ENCODE measurements around the gene ADAM29.
"Not testable (repeated sequence)": the region's sequence is repeated elsewhere in the genome, so short reads cannot be mapped to it uniquely, and the experiment has no call there.

Gene ADAM29

GRCh38 chr4:174972911-174973310 lies 54.8 kb downstream of the ADAM29 start:
- DNase-seq, result no peak

- DNase-seq, result no peak
Measured at GRCh38 chr4:174973336-174973735, 55.2 kb downstream of the ADAM29 start.

GRCh38 chr4:174983128-174983750 lies 65.1 kb downstream of the ADAM29 start:
- no peak for DNase-seq

GRCh38 chr4:174983870-174984269 lies 65.7 kb downstream of the ADAM29 start:
- DNase-seq, result not testable (repeated sequence)

- no peak for DNase-seq
Measured at GRCh38 chr4:174989791-174990190, 71.6 kb downstream of the ADAM29 start.

- DNase-seq, result no peak
Measured at GRCh38 chr4:174993916-174994315, 75.8 kb downstream of the ADAM29 start.

GRCh38 chr4:174996079-174996478 lies 77.9 kb downstream of the ADAM29 start:
- DNase-seq, result no peak

GRCh38 chr4:174999407-174999806 lies 81.2 kb downstream of the ADAM29 start:
- no peak for DNase-seq

- no peak for DNase-seq
Measured at GRCh38 chr4:175017751-175018150, 99.6 kb downstream of the ADAM29 start.

- DNase-seq, result not testable (repeated sequence)
Measured at GRCh38 chr4:175019447-175019846, 101.3 kb downstream of the ADAM29 start.

All from NCI-H446 treated with DMSO at 0.1 percent for 48 hours (cell line).